OCI-LY1 (cell line): Measurements from ENCODE around the gene EIF4E1B.

Source experiments
- H2AFZ ChIP-seq: fragments of 200-600 bp; sonication (generic), shearing (Covaris generic); 2 replicates; pipeline ENCODE4 v1.6.0; 2014; ENCODE audit warnings: antibody characterized with exemption, mild to moderate bottlenecking, low read length
- H3F3A ChIP-seq: fragments of 200-600 bp; sonication (generic), shearing (Covaris generic); 2 replicates; pipeline ENCODE4 v1.6.0; 2014; ENCODE audit warnings: mild to moderate bottlenecking, antibody characterized with exemption, low read length, moderate library complexity; ENCODE audit not compliant: insufficient read depth
- H3K27ac ChIP-seq: fragments of 200-600 bp; sonication (generic); 2 replicates; pipeline ENCODE4 v1.5.1; 2014; ENCODE audit warnings: low read length, mixed run types, mild to moderate bottlenecking, low read depth; ENCODE audit not compliant: poor library complexity, severe bottlenecking
- H3K27me3 ChIP-seq: fragments of 200-600 bp; sonication (generic); 2 replicates; pipeline ENCODE4 v1.6.0; 2014; ENCODE audit warnings: antibody characterized with exemption, mild to moderate bottlenecking, low read length, moderate library complexity; ENCODE audit not compliant: insufficient read depth
- H3K36me3 ChIP-seq: fragments of 200-600 bp; sonication (generic); 2 replicates; pipeline ENCODE4 v1.6.1; 2014; ENCODE audit warnings: mild to moderate bottlenecking, antibody characterized with exemption, low read length, moderate library complexity, mixed read lengths; ENCODE audit not compliant: insufficient read depth
- H3K4me1 ChIP-seq: fragments of 200-600 bp; sonication (generic); 2 replicates; pipeline ENCODE4 v1.5.1; 2014; ENCODE audit warnings: mild to moderate bottlenecking, low read length, moderate library complexity; ENCODE audit not compliant: insufficient read depth, severe bottlenecking
- H3K4me2 ChIP-seq: fragments of 200-600 bp; sonication (generic), shearing (Covaris generic); 2 replicates; pipeline ENCODE4 v1.6.1; 2014; ENCODE audit warnings: low read length
- H3K4me3 ChIP-seq: fragments of 200-600 bp; sonication (generic); 2 replicates; pipeline ENCODE4 v1.5.1; 2014; ENCODE audit warnings: low read length, low read depth, mild to moderate bottlenecking, mixed read lengths; ENCODE audit not compliant: poor library complexity, severe bottlenecking
- H3K79me2 ChIP-seq: fragments of 200-600 bp; shearing (Covaris generic); 2 replicates; pipeline ENCODE4 v1.6.1; 2016; ENCODE audit warnings: mixed run types, low read length, mixed read lengths; ENCODE audit not compliant: insufficient read depth
- H3K9ac ChIP-seq: fragments of 200-600 bp; sonication (generic), shearing (Covaris generic); 2 replicates; pipeline ENCODE4 v1.6.1; 2014; ENCODE audit warnings: mild to moderate bottlenecking, low read length, mixed read lengths
- H3K9me2 ChIP-seq: fragments of 200-600 bp; sonication (generic), shearing (Covaris generic); 2 replicates; pipeline ENCODE4 v1.6.1; 2014; ENCODE audit warnings: low read depth, mild to moderate bottlenecking, low read length, mixed read lengths
- H3K9me3 ChIP-seq: fragments of 200-600 bp; shearing (Covaris generic); 2 replicates; pipeline ENCODE4 v1.6.1; 2014; ENCODE audit warnings: low read length, mixed read lengths
- H4K20me1 ChIP-seq: fragments of 200-600 bp; sonication (generic), shearing (Covaris generic); 2 replicates; pipeline ENCODE4 v1.6.0; 2016; ENCODE audit warnings: mild to moderate bottlenecking, low read length; ENCODE audit not compliant: insufficient read depth
- EZH2 ChIP-seq: fragments of 200-600 bp; sonication (generic), shearing (Covaris generic); IDR thresholded peaks from 2 replicates; pipeline ENCODE4 v1.8.0; 2017; ENCODE audit warnings: borderline replicate concordance, mixed run types, mild to moderate bottlenecking, antibody characterized with exemption, low read length, moderate library complexity, mixed read lengths
- TF ChIP-seq, protein P1 (sequence below): fragments of 200-600 bp; sonication (generic), shearing (Covaris generic); IDR thresholded peaks from 2 replicates; pipeline ENCODE4 v1.5.1; 2017; ENCODE audit warnings: mild to moderate bottlenecking, antibody characterized with exemption, low read length, moderate library complexity, mixed read lengths

EIF4E1B gene

GRCh38 chr5:176606875-176607274 is 23.6 kb upstream of the EIF4E1B start:
- no peak for TF ChIP-seq EZH2
- TF ChIP-seq, protein P1, sequence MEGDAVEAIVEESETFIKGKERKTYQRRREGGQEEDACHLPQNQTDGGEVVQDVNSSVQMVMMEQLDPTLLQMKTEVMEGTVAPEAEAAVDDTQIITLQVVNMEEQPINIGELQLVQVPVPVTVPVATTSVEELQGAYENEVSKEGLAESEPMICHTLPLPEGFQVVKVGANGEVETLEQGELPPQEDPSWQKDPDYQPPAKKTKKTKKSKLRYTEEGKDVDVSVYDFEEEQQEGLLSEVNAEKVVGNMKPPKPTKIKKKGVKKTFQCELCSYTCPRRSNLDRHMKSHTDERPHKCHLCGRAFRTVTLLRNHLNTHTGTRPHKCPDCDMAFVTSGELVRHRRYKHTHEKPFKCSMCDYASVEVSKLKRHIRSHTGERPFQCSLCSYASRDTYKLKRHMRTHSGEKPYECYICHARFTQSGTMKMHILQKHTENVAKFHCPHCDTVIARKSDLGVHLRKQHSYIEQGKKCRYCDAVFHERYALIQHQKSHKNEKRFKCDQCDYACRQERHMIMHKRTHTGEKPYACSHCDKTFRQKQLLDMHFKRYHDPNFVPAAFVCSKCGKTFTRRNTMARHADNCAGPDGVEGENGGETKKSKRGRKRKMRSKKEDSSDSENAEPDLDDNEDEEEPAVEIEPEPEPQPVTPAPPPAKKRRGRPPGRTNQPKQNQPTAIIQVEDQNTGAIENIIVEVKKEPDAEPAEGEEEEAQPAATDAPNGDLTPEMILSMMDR: no peak
- no peak overlapping the region for H3K4me3 ChIP-seq
- H3K4me1 ChIP-seq: no peaks in the 10 kb centered on the region
- H3K36me3 ChIP-seq: no peaks in the 10 kb centered on the region
- H3K27me3 ChIP-seq: no peaks in the 10 kb centered on the region
- H3K9ac ChIP-seq: no peak overlapping the region
- H4K20me1 ChIP-seq: no peaks in the 10 kb centered on the region
- H2AFZ ChIP-seq: no peak overlapping the region
- no peaks in the 10 kb centered on the region for H3K79me2 ChIP-seq
- H3K9me3 ChIP-seq: no peaks in the 10 kb centered on the region
- no peak overlapping the region for H3K4me2 ChIP-seq
- H3K27ac ChIP-seq: no peak overlapping the region
- H3F3A ChIP-seq: no peaks in the 10 kb centered on the region
- no peaks in the 10 kb centered on the region for H3K9me2 ChIP-seq

- Histone ChIP-seq H3K9ac (no peak overlapping the region), H3K4me3 (no peak overlapping the region), H3F3A (no peaks in the 10 kb centered on the region), H3K9me3 (no peaks in the 10 kb centered on the region), H3K4me2 (no peak overlapping the region), H3K79me2 (no peaks in the 10 kb centered on the region), H3K27me3 (no peaks in the 10 kb centered on the region), H2AFZ (no peak overlapping the region), H3K9me2 (no peaks in the 10 kb centered on the region), H3K27ac (no peak overlapping the region), H4K20me1 (no peaks in the 10 kb centered on the region), H3K36me3 (no peaks in the 10 kb centered on the region), H3K4me1 (no peaks in the 10 kb centered on the region)
- TF ChIP-seq, protein P1: no peak
- TF ChIP-seq EZH2: no peak
Measured at GRCh38 chr5:176608142-176608705, 22.3 kb upstream of the EIF4E1B start.

DNA sequence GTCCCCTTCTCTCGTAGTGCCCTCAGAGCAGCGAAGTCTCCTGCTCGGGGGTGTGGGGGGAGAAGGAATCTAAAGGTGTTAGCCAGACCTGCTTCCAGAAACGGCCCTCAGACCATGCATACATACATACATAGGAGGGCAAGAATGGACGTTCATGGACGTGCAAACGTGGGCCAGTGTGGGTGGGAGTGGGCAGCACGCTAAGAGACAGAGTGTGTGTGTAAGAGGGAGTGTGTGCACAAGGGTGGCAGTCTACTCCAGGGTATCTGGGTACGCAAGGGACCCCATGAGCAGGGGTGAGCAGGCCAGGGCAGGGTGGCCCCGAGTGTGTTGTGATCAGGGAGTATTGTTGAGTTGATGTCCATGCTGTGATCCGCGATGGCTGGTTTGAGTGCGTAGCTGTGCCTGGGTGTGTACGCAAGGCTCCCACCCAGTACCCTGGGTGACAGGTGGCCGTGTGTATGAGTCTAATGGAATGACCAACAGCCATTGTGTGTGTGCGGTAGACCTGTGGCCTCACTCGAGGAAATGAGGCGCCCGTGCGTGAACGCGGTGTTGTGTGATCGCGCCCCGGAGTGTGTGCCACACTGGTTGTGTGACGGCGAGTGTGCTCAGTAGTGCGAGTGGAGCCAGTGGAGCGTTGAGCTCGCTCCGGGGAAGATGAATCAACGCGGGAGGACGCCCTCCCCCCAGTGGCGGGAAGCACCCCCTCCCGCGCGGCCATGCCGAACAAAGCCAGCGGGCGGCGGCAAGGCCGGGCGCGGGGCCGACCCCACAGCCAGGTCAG is 21.3 kb upstream of the EIF4E1B start:
- H3K27ac ChIP-seq: no peak overlapping the region
- H3K27me3 ChIP-seq: no peaks in the 10 kb centered on the region
- peak overlapping the region; percentile 86 for H3K4me3 ChIP-seq
- H3K4me1 ChIP-seq: no peaks in the 10 kb centered on the region
- no peaks in the 10 kb centered on the region for H3F3A ChIP-seq
- no peaks in the 10 kb centered on the region for H3K9me2 ChIP-seq
- no peak for TF ChIP-seq EZH2
- TF ChIP-seq, protein P1: no peak
- H3K4me2 ChIP-seq: peak overlapping the region; percentile 78
- no peaks in the 10 kb centered on the region for H3K79me2 ChIP-seq
- no peaks in the 10 kb centered on the region for H3K36me3 ChIP-seq
- no peaks in the 10 kb centered on the region for H4K20me1 ChIP-seq
- no peaks in the 10 kb centered on the region for H3K9me3 ChIP-seq
- peak overlapping the region; percentile 71; the same call in 1 of the 2 replicates for H3K9ac ChIP-seq
- no peak overlapping the region for H2AFZ ChIP-seq
